IPS-18c (cell line): Measurements from ENCODE around the gene TRIM71.

Experiments used
- H3K4me3 ChIP-seq: 2 replicates; pipeline ENCODE4 v1.7.0; 2013; ENCODE audit warnings: low read depth, mild to moderate bottlenecking, low read length, moderate library complexity; ENCODE audit not compliant: insufficient read depth
- H3K9me3 ChIP-seq: one replicate; pipeline ENCODE4 v1.6.1; 2013; ENCODE audit warnings: mild to moderate bottlenecking, low read length, moderate library complexity; ENCODE audit not compliant: control insufficient read depth, insufficient read depth

TRIM71 gene

GRCh38 chr3:32870373-32871095, 52.7 kb downstream of the TRIM71 start:
- H3K4me3 ChIP-seq = peak overlapping the region; percentile 31; the same call in 1 of the 2 replicates
- H3K9me3 ChIP-seq = no peaks in the 10 kb centered on the region

- Histone ChIP-seq H3K9me3 (no peaks in the 10 kb centered on the region), H3K4me3 (peak overlapping the region; percentile 31; the same call in 1 of the 2 replicates)
Measured at GRCh38 chr3:32871273-32871672, 53.5 kb downstream of the TRIM71 start.

GRCh38 chr3:32872487-32873382, 54.9 kb downstream of the TRIM71 start:
- H3K4me3 ChIP-seq = no peak overlapping the region
- H3K9me3 ChIP-seq = no peaks in the 10 kb centered on the region

- H3K9me3 ChIP-seq = no peaks in the 10 kb centered on the region
- H3K4me3 ChIP-seq = no peak overlapping the region
Measured at GRCh38 chr3:32873531-32874130, 55.8 kb downstream of the TRIM71 start.

- no peaks in the 10 kb centered on the region for H3K9me3 ChIP-seq
- no peak overlapping the region for H3K4me3 ChIP-seq
Measured at GRCh38 chr3:32876920-32877319, 59.1 kb downstream of the TRIM71 start.

- Histone ChIP-seq H3K9me3 (no peaks in the 10 kb centered on the region), H3K4me3 (no peak overlapping the region)
Measured at GRCh38 chr3:32877598-32877997, 59.8 kb downstream of the TRIM71 start.

- Histone ChIP-seq H3K4me3 (no peak overlapping the region), H3K9me3 (no peaks in the 10 kb centered on the region)
Measured at GRCh38 chr3:32880225-32880624, 62.4 kb downstream of the TRIM71 start.

GRCh38 chr3:32881624-32882023, 63.8 kb downstream of the TRIM71 start:
- no peaks in the 10 kb centered on the region for H3K9me3 ChIP-seq
- H3K4me3 ChIP-seq = no peak overlapping the region

- no peaks in the 10 kb centered on the region for H3K9me3 ChIP-seq
- H3K4me3 ChIP-seq = no peak overlapping the region
Measured at GRCh38 chr3:32882189-32882588, 64.4 kb downstream of the TRIM71 start.

- H3K4me3 ChIP-seq = no peak overlapping the region
- no peaks in the 10 kb centered on the region for H3K9me3 ChIP-seq
Measured at GRCh38 chr3:32882603-32883025, 64.8 kb downstream of the TRIM71 start.

GRCh38 chr3:32883817-32884216, 66.0 kb downstream of the TRIM71 start:
- H3K4me3 ChIP-seq = no peak overlapping the region
- no peaks in the 10 kb centered on the region for H3K9me3 ChIP-seq

GRCh38 chr3:32884591-32884990, 66.8 kb downstream of the TRIM71 start:
- H3K9me3 ChIP-seq = no peaks in the 10 kb centered on the region
- H3K4me3 ChIP-seq = no peak overlapping the region

GRCh38 chr3:32885283-32885901, 67.6 kb downstream of the TRIM71 start:
- H3K4me3 ChIP-seq = peak overlapping the region; percentile 12; the same call in 1 of the 2 replicates
- H3K9me3 ChIP-seq = no peaks in the 10 kb centered on the region

- Histone ChIP-seq H3K9me3 (no peaks in the 10 kb centered on the region), H3K4me3 (no peak overlapping the region)
Measured at GRCh38 chr3:32886296-32886695, 68.5 kb downstream of the TRIM71 start.

- Histone ChIP-seq H3K4me3 (no peak overlapping the region), H3K9me3 (no peaks in the 10 kb centered on the region)
Measured at GRCh38 chr3:32886911-32887310, 69.1 kb downstream of the TRIM71 start.

GRCh38 chr3:32888739-32889138, 70.9 kb downstream of the TRIM71 start:
- Histone ChIP-seq H3K4me3 (no peak overlapping the region), H3K9me3 (no peaks in the 10 kb centered on the region)
